Natural killer cell (primary cell): Measurements from ENCODE around the gene MT1A. TPM values are rescaled to one million over a fixed set of nuclear protein-coding genes. Genes with fewer than 3 reads are reported as not detected.
A peak's percentile ranks its signal among the peaks of the same experiment; 100 is the strongest.

Source experiments
- ATAC-seq, 3 donors: fragments of 150-1000 bp in 2 of 3; fragments of 200-7000 bp in 1 of 3; cut with Tn5 transposase; 1 replicate in 1 of 3; 2 replicates in 2 of 3; pipeline ENCODE4 v1.10.0; 2021; ENCODE audit warnings: mild to moderate bottlenecking in 2 of 3, moderate library complexity in 2 of 3
- DNase-seq, 2 donors: peaks; one replicate each; pipeline versions ENCODE4 v3.0.0 to v3.0.0-alpha.2; 2013 to 2021; ENCODE audit warnings: mixed read lengths in 1 of 2
- H3K27ac ChIP-seq: one replicate; pipeline ENCODE4 v1.5.1; 2013; ENCODE audit warnings: mild to moderate bottlenecking, low read length
- H3K27me3 ChIP-seq: one replicate; pipeline ENCODE4 v1.6.1; 2013; ENCODE audit warnings: low read length; ENCODE audit not compliant: control insufficient read depth, insufficient read depth
- H3K36me3 ChIP-seq: one replicate; pipeline ENCODE4 v1.6.1; 2013; ENCODE audit warnings: low read length; ENCODE audit not compliant: control insufficient read depth, insufficient read depth
- H3K4me1 ChIP-seq: one replicate; pipeline ENCODE4 v1.6.1; 2013; ENCODE audit warnings: low read length; ENCODE audit not compliant: control insufficient read depth, insufficient read depth
- H3K4me3 ChIP-seq: one replicate; pipeline ENCODE4 v1.5.1; 2013; ENCODE audit warnings: low read length
- H3K9me3 ChIP-seq: one replicate; pipeline ENCODE4 v1.6.1; 2013; ENCODE audit warnings: low read length; ENCODE audit not compliant: control insufficient read depth, insufficient read depth
- H3K27ac Mint-ChIP-seq, 2 donors: one replicate each; pipeline ENCODE4 v1.8.0; 2022; ENCODE audit warnings: mild to moderate bottlenecking in 2 of 2, mixed read lengths in 2 of 2, moderate library complexity in 1 of 2
- H3K27me3 Mint-ChIP-seq, 2 donors: one replicate each; pipeline ENCODE4 v1.8.0; 2022; ENCODE audit warnings: low read depth in 2 of 2, mixed read lengths in 2 of 2
- H3K36me3 Mint-ChIP-seq: one replicate; pipeline ENCODE4 v1.8.0; 2022; ENCODE audit warnings: mixed read lengths
- H3K4me1 Mint-ChIP-seq, 2 donors: one replicate each; pipeline ENCODE4 v1.8.0; 2022; ENCODE audit warnings: mixed read lengths in 2 of 2
- H3K4me3 Mint-ChIP-seq: one replicate; pipeline ENCODE4 v1.8.0; 2022; ENCODE audit warnings: mild to moderate bottlenecking, moderate library complexity, mixed read lengths
- H3K9me3 Mint-ChIP-seq, 2 donors: one replicate each; pipeline ENCODE4 v1.8.0; 2022; ENCODE audit warnings: mixed read lengths in 2 of 2
- WGBS: methylation state at CpG from one replicate; pipeline ENCODE4 v1.1.7; 2013; ENCODE audit warnings: missing lambda C conversion rate; ENCODE audit not compliant: insufficient coverage; 5-methylcytosine and 5-hydroxymethylcytosine counted together
- intact Hi-C: fragments of 100-400 bp; cut with micrococcal nuclease; formaldehyde crosslinking; loops from one replicate; pipeline ENCODE4 v1.14.2; 2022
- total RNA-seq, 4 donors: library from RNA; stranded (reverse); fragments of 120-200 nt in 1 of 4; gene quantifications; one replicate each; pipeline versions ENCODE4 v1.2.3 to v1.2.4, GENCODE V29; 2013 to 2022
- TF ChIP-seq, protein P1 (sequence below): fragments of 200-600 bp; IDR thresholded peaks from one replicate; pipeline ENCODE4 v1.8.0; 2022; ENCODE audit warnings: antibody characterized with exemption

The MT1A gene
- total RNA-seq, 3 donors from 2014 or later (not counting 1 experiment from before 2014, with no cell fraction given): not detected

DNA sequence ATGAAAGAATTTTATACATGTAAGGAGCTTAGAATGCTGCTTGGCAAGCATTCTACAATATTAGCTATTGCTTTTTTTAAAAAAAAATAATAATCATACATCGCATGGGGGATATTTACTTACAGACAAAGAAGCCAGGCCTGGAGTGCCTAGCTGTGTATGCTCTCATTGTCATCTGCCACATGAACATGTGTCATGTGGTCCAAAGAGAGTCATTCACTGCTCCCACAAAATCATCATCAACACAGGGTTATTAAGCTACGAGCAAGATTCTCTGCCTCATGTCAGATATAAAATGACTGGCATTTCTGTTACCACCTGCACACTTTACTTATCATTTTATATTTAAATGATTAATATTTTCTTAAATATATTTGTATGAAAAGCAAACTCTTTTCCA lies 14.8 kb upstream of the MT1A start:
- intact Hi-C loops: no loop called here
- Mint-ChIP-seq H3K4me1 (peaks cover 7 to 13% of the 10 kb centered on the region in 2 donors), H3K9me3 (no peaks in the 10 kb centered on the region), H3K27ac (no peak overlapping the region), H3K36me3 (no peaks in the 10 kb centered on the region), H3K27me3 (peaks cover 38 to 54% of the 10 kb centered on the region in 2 donors), H3K4me3 (no peak overlapping the region)
- DNase-seq (no peak), ATAC-seq (no peak)
- H3K27me3 ChIP-seq: peaks cover 15% of the 10 kb centered on the region
- peaks cover 17% of the 10 kb centered on the region for H3K4me1 ChIP-seq
- no peaks in the 10 kb centered on the region for H3K36me3 ChIP-seq
- H3K4me3 ChIP-seq: no peak overlapping the region
- WGBS: 100% methylated on average over 2 of the region's 2 CpGs
- no peaks in the 10 kb centered on the region for H3K9me3 ChIP-seq
- H3K27ac ChIP-seq: no peak overlapping the region
- TF ChIP-seq, protein P1, sequence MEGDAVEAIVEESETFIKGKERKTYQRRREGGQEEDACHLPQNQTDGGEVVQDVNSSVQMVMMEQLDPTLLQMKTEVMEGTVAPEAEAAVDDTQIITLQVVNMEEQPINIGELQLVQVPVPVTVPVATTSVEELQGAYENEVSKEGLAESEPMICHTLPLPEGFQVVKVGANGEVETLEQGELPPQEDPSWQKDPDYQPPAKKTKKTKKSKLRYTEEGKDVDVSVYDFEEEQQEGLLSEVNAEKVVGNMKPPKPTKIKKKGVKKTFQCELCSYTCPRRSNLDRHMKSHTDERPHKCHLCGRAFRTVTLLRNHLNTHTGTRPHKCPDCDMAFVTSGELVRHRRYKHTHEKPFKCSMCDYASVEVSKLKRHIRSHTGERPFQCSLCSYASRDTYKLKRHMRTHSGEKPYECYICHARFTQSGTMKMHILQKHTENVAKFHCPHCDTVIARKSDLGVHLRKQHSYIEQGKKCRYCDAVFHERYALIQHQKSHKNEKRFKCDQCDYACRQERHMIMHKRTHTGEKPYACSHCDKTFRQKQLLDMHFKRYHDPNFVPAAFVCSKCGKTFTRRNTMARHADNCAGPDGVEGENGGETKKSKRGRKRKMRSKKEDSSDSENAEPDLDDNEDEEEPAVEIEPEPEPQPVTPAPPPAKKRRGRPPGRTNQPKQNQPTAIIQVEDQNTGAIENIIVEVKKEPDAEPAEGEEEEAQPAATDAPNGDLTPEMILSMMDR: no peak

DNA sequence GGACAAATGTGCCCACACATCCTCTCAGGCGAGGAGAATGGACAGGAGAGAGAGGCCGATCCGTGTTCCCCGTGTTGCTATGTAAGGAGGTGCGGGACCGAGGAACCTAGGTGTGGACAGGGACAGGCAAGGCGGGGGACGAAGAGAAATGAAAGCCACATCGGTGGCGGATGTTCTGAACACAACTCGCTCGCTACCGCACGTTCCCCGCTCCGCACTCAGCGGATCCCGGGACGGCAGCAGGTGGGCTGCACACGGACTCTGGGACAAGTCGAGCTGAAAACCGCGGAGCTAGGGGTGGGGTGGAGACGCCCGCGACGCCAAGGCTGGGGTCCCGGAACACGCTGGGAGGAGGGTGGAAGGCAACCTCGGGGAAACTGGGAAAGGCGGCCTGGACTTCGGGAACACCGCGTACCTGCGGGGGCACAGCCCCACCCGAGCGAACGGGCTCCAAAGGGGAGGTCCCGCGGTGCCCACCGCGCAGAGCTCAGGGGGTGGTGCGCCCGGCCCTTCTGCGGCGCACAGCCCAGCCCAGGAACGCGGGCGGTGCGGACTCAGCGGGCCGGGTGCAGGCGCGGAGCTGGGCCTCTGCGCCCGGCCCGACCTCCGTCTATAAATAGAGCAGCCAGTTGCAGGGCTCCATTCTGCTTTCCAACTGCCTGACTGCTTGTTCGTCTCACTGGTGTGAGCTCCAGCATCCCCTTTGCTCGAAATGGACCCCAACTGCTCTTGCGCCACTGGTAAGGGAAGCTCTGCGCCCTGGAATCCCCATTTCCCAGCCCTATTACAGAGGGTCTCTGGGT lies 13.1 kb upstream of the MT1A start, which contains the start of gene MT1E:
Gene MT1E (plus strand): TSS at position 642 of the 803 bp plus-strand sequence. CDS start 71 bp downstream, at position 713.
- peak within 1 kb of the TSS in 1 of 2 donors; percentile 38 for H3K27ac Mint-ChIP-seq
- intact Hi-C loops: no loop called here

DNA sequence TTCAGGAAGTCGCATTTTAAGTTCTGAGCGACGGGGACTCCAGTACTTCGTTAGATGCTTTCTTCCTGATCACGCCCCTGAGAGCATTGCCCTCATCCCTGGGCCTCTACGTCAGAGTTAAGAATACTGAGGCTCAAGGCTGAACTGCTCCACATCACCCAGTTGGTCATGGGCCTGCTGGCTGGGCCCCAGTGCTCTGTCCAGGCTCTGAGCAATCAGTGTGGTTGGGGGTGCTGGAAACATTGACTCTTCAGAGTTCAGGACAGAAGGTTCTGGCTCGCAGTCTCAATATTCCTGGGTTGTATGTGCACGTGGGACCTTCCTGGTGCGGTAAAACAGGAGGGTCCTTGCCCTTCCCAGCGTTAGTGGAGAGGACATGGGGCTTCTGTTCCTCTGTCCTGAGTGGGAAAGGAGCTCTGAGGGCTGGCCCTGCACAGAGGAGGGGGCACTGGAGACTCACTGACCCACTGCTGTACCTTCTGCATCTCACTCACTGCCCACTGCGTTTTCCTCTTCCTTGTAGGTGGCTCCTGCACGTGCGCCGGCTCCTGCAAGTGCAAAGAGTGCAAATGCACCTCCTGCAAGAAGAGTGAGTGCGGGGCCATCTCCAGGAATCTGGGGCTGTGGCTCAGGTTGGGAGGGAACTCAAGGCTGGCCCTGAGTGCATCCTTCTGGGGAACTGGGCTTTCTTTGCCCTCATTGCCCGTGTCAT lies 12.4 kb upstream of the MT1A start:
- intact Hi-C loops: no loop called here
- no peaks in the 10 kb centered on the region for H3K9me3 Mint-ChIP-seq
- H3K4me3 Mint-ChIP-seq: peak overlapping the region; percentile 60
- Histone ChIP-seq H3K4me1 (peaks cover 17% of the 10 kb centered on the region), H3K9me3 (no peaks in the 10 kb centered on the region), H3K36me3 (no peaks in the 10 kb centered on the region), H3K27me3 (peaks cover 16% of the 10 kb centered on the region), H3K4me3 (peak overlapping the region; percentile 14), H3K27ac (no peak overlapping the region)
- WGBS: 20% methylated on average over 16 of the region's 16 CpGs
- H3K27me3 Mint-ChIP-seq: peaks cover 41 to 54% of the 10 kb centered on the region in 2 donors
- H3K36me3 Mint-ChIP-seq: no peaks in the 10 kb centered on the region
- peak in 2 of 3 donors; percentile 1 to 6 for ATAC-seq
- H3K27ac Mint-ChIP-seq: no peak overlapping the region
- H3K4me1 Mint-ChIP-seq: peaks cover 7 to 13% of the 10 kb centered on the region in 2 donors
- no peak for DNase-seq
- TF ChIP-seq, protein P1: no peak

More for the DNA sequence above, 13.1 kb upstream of the MT1A start, which contains the start of gene MT1E:
- peak within 1 kb of the TSS; percentile 45 for H3K4me3 ChIP-seq
- DNase-seq: peak in 1 of 2 donors; percentile 80
- 3% methylated on average over 62 of the region's 62 CpGs for WGBS
- H3K27ac ChIP-seq: no peak within 1 kb of the TSS
- peaks cover 14% of the 10 kb centered on the region for H3K27me3 ChIP-seq
- peaks cover 17% of the 10 kb centered on the region for H3K4me1 ChIP-seq
- H3K9me3 ChIP-seq: no peaks in the 10 kb centered on the region
- TF ChIP-seq, protein P1: no peak
- no peaks in the 10 kb centered on the region for H3K36me3 ChIP-seq
- ATAC-seq: peak; percentile 61 to 88 (median 75)
- Mint-ChIP-seq H3K4me1 (peaks cover 7 to 13% of the 10 kb centered on the region in 2 donors), H3K36me3 (no peaks in the 10 kb centered on the region), H3K9me3 (no peaks in the 10 kb centered on the region), H3K27me3 (peaks cover 36 to 52% of the 10 kb centered on the region in 2 donors), H3K4me3 (peak within 1 kb of the TSS; percentile 84)
